Body of pancreas (tissue), 4 donors: Measurements from ENCODE around the gene HLA-F. TPM values are rescaled to one million over a fixed set of nuclear protein-coding genes. Genes with fewer than 3 reads are reported as not detected.

Source experiments
- ATAC-seq: fragments of 150-250 bp; one replicate; pipeline ENCODE4 v1.9.1; 2016
- DNase-seq, 4 donors: peaks; one replicate each; pipeline ENCODE4 v3.0.0-alpha.2; 2019
- H3K27ac ChIP-seq, 4 donors: fragments of 200-600 bp; sonication (generic); 1 replicate in 3 of 4; 2 replicates in 1 of 4; pipeline versions ENCODE4 v1.5.1 to v1.6.1; 2016 to 2019; ENCODE audit warnings: mild to moderate bottlenecking in 1 of 4, mixed read lengths in 1 of 4, moderate library complexity in 1 of 4
- H3K27me3 ChIP-seq, 2 donors: fragments of 200-600 bp; sonication (generic); one replicate each; pipeline ENCODE4 v1.6.0; 2016; ENCODE audit warnings: mild to moderate bottlenecking in 1 of 2
- H3K36me3 ChIP-seq, 2 donors: fragments of 200-600 bp; sonication (generic); replicated peaks in 1 of 2; 2 replicates each; pipeline ENCODE4 v1.5.1; 2016; ENCODE audit warnings: low read depth in 2 of 2; ENCODE audit not compliant: insufficient read depth in 1 of 2
- H3K4me1 ChIP-seq: fragments of 200-600 bp; sonication (generic); one replicate; pipeline ENCODE4 v1.6.0; 2016
- H3K4me3 ChIP-seq, 2 donors: fragments of 200-600 bp; sonication (generic); 1 replicate in 1 of 2; 2 replicates in 1 of 2; pipeline ENCODE4 v1.5.1; 2016 to 2019
- H3K9me3 ChIP-seq, 3 donors: fragments of 200-600 bp; sonication (generic); 1 replicate in 2 of 3; 2 replicates in 1 of 3; pipeline ENCODE4 v1.5.1; 2016
- POLR2A ChIP-seq, 3 donors: fragments of 450-650 bp; IDR thresholded peaks; one replicate each; pipeline ENCODE4 v1.6.1; 2016; ENCODE audit warnings: antibody characterized with exemption in 3 of 3, mild to moderate bottlenecking in 2 of 3
- WGBS, 2 donors: methylation state at CpG; one replicate each; pipeline ENCODE4 v1.1.5; 2017; 5-methylcytosine and 5-hydroxymethylcytosine counted together
- intact Hi-C: fragments of 100-400 bp; cut with DNase I; formaldehyde crosslinking; loops from one replicate; pipeline ENCODE4 v1.15.1; 2023
- total RNA-seq, 2 donors: library from RNA; depleted of rRNA; stranded (reverse); fragments of >200 nt; gene quantifications; one replicate each; pipeline ENCODE4 v1.1.0, GENCODE V29; 2016
- TF ChIP-seq, protein P1 (sequence below), 7 experiments: fragments of 450-650 bp in 4 of 7; fragments of 200-600 bp in 3 of 7; sonication (generic) in 3 of 7; IDR thresholded peaks; one replicate each; pipeline ENCODE4 v1.5.1; 2016 to 2019; ENCODE audit warnings: antibody characterized with exemption in 7 of 7

HLA-F gene
- total RNA-seq, 2 donors from 2014 or later = 25.4 to 51.7 TPM

DNA sequence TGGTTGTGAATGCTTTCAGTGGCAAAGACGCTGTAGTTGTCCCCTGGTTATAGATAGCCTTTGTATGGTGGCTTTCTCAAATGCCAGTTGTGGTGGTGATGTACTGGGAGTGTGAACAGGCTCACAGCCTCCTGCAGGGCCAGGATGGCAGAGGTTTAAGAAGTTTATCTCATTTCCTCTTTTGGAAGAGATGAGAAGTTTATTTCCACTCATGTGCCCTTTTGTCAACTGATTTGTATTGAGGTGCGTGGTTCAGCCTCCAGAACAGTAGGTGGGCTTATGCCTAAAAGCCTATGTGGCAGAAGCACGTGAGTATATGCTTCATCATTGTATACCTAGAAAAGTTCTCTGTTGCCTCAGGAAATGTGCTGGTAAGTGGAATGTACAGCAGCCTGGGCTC, 28.6 kb upstream of the HLA-F start:
- DNase-seq (no peak), ATAC-seq (no peak)
- no peak overlapping the region for H3K27ac ChIP-seq
- H3K27me3 ChIP-seq = no peaks in the 10 kb centered on the region
- intact Hi-C loops = no loop called here
- no peak overlapping the region for H3K4me3 ChIP-seq
- WGBS, 2 donors = 53 to 60% methylated on average over 3 of the region's 3 CpGs
- no peaks in the 10 kb centered on the region for H3K9me3 ChIP-seq
- no peaks in the 10 kb centered on the region for H3K4me1 ChIP-seq
- H3K36me3 ChIP-seq = no peaks in the 10 kb centered on the region
- no peak for TF ChIP-seq POLR2A (IDR thresholded peaks at IDR 0.05)
- TF ChIP-seq, protein P1, sequence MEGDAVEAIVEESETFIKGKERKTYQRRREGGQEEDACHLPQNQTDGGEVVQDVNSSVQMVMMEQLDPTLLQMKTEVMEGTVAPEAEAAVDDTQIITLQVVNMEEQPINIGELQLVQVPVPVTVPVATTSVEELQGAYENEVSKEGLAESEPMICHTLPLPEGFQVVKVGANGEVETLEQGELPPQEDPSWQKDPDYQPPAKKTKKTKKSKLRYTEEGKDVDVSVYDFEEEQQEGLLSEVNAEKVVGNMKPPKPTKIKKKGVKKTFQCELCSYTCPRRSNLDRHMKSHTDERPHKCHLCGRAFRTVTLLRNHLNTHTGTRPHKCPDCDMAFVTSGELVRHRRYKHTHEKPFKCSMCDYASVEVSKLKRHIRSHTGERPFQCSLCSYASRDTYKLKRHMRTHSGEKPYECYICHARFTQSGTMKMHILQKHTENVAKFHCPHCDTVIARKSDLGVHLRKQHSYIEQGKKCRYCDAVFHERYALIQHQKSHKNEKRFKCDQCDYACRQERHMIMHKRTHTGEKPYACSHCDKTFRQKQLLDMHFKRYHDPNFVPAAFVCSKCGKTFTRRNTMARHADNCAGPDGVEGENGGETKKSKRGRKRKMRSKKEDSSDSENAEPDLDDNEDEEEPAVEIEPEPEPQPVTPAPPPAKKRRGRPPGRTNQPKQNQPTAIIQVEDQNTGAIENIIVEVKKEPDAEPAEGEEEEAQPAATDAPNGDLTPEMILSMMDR (IDR thresholded peaks at IDR 0.05) = no peak

DNA sequence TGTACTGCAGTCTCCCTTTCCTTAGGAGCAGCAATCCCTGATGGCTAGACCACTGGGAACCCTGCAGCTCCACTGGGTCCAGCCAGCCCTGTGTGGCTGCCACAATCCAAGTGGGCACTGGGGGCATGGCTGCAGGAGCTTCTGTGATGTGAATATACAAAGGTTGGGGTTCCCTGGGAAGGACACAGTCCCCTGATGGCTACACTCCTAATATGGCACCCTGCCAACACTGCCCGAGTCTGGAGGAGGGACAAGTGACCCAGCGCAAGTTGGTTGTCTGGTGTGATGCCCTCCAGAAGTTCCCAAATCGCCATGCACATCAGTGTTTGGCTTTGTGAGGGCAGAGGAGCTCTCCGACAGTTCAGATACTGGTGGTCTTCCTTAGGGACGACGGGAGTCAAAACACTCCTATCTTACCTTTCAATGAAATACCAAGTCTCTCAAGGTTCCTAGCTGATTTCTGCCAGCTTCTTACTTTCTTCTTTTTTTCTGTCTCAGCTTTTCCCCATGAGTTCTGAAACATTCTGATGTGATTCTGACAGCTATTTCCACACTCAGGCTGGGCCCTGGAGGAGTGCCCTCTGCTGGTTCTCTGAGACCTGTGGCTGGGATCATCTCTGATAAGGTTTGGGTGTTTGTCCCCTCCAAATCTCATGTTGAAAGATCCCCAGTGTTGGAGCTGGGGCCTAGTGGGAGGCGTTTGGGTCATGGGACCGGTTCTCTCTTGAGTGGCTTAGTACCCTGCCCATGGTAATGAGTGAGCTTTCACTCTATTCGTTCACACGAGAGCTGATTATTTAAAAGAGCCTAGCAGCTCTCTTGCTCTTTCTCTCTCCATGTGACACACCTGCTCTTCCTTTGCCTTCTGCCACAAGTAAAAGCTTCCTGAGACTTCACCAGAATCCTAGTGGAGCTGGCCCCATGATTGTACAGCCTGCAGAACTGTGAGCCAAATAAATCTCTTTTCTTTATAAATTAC, 26.8 kb upstream of the HLA-F start:
- H3K36me3 ChIP-seq = no peaks in the 10 kb centered on the region
- 53 to 75% methylated on average over 10 of the region's 10 CpGs for WGBS, 2 donors
- no peak overlapping the region for H3K27ac ChIP-seq
- no peaks in the 10 kb centered on the region for H3K9me3 ChIP-seq
- no peak for TF ChIP-seq POLR2A (IDR thresholded peaks at IDR 0.05)
- TF ChIP-seq, protein P1 (IDR thresholded peaks at IDR 0.05) = peak in 3 of 7 experiments; percentile 9 to 27 (median 16)
- no peak for DNase-seq
- ATAC-seq = no peak
- no peaks in the 10 kb centered on the region for H3K27me3 ChIP-seq
- no peaks in the 10 kb centered on the region for H3K4me1 ChIP-seq
- intact Hi-C loops = no loop called here
- no peak overlapping the region for H3K4me3 ChIP-seq

DNA sequence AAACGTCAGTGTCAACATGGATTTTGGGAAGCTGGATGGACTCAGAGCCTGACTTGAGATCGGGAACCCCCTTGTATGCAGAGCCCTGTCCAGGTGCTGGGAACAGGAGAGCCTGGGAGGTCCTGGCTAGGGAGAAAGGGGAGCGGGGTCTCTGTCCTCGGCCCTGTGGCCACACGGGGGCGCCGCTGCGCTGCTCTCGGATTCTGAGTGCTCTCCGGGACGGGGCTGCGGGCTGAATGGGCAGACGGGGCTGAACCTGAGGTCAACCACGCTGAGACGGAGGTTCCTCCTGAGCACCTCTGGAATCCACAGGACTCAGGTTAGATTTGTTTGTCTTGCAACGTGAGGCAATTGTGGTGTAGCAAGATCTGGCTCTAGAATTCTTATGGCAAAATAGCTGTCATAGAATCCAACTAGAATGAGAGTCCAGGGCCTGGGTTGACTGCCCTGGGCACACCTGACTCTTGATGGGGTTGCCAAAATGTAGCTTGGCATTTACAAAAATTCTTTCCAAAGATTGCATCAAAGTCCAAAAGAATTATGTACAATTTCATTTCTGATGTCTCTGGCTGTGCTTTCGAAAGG, 20.6 kb upstream of the HLA-F start:
- Histone ChIP-seq H3K27ac (no peak overlapping the region), H3K4me3 (no peak overlapping the region), H3K36me3 (no peaks in the 10 kb centered on the region), H3K9me3 (no peaks in the 10 kb centered on the region), H3K4me1 (no peaks in the 10 kb centered on the region), H3K27me3 (no peaks in the 10 kb centered on the region)
- ATAC-seq (no peak), DNase-seq (peak in 2 of 4 donors; percentile 27 to 53)
- no peak for TF ChIP-seq POLR2A (IDR thresholded peaks at IDR 0.05)
- TF ChIP-seq, protein P1 (IDR thresholded peaks at IDR 0.05) = peak in 4 of 7 experiments; percentile 10 to 54 (median 31)
- WGBS, 2 donors = 9 to 20% methylated on average over 14 to 17 of the region's 17 CpGs
- intact Hi-C loops = loop anchor here (10.0 kb wide), 1 partner anchor 132 kb away; no protein-coding TSS in a partner anchor

DNA sequence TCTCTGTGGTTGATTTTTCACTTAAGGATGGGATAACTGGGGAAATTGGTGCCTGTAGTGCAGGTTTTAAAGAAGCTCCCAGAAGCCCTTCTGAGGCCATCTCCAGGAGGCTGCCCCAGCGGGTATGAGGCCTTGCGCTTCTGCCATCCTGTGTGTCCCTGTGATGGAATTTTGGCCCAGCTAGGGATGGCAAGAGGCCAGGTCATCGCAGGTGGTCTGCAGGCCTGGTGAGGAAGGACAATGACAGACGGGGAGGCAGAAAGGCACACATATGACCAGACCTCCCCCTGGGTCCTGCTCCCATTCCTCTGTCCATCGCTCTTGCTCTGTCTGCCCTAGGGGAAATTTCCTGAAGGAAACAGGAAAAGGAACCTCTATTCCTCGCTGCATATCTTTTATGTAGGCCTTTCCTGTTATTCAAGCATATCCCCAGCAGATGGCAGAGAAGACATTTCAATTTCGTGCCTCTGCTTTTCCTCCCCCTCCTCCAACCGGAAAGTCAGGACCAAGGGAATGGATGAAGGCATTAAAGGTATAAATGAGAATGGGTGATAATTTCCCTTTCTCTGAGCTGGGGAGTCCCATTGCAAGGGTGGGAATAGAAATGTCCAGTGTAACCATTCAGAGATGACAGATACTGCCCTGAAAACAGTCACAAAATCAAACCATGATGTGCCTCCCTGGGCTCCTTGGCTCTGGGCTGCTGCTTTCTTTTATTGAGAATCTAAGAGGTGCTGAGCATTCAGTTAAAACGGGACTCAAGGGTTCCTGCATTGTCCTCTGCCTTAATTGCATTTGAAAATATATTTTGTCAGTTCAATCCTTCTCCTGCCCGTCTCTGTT, 17.6 kb upstream of the HLA-F start:
- no peak overlapping the region for H3K4me3 ChIP-seq
- no peaks in the 10 kb centered on the region for H3K9me3 ChIP-seq
- no peaks in the 10 kb centered on the region for H3K4me1 ChIP-seq
- WGBS, 2 donors = 40 to 54% methylated on average over 10 of the region's 10 CpGs
- H3K36me3 ChIP-seq = no peaks in the 10 kb centered on the region
- intact Hi-C loops = loop anchor here (10.0 kb wide), 1 partner anchor 129 kb away; no protein-coding TSS in a partner anchor
- H3K27me3 ChIP-seq = no peaks in the 10 kb centered on the region
- ATAC-seq = peak; percentile 68
- H3K27ac ChIP-seq = no peak overlapping the region
- TF ChIP-seq POLR2A (IDR thresholded peaks at IDR 0.05) = no peak
- TF ChIP-seq, protein P1 (IDR thresholded peaks at IDR 0.05) = peak in 6 of 7 experiments; percentile 22 to 81 (median 65)
- DNase-seq = peak; percentile 43 to 54 (median 48)
